Activated CD8-positive, alpha-beta memory T cell treated with anti-CD3 and anti-CD28 coated beads for 36 hours (primary cell): ENCODE data around the gene SOX14. TPM values are rescaled to one million over a fixed set of nuclear protein-coding genes. Genes with fewer than 3 reads are reported as not detected.

Experiments
- CTCF ChIA-PET: fragments of 350-600 bp; sonication (Branson Sonifier 250); formaldehyde crosslinking; loops from one replicate; lab custom pipeline; 2021; ENCODE audit warnings: antibody characterized with exemption; lab: Charles Lee
- POLR2A ChIA-PET: fragments of 350-600 bp; sonication (Branson Sonifier 250); formaldehyde crosslinking; loops from one replicate; lab custom pipeline; 2021; ENCODE audit warnings: antibody characterized with exemption; lab: Charles Lee
- total RNA-seq, 2 experiments: library from RNA; stranded (reverse); gene quantifications; one replicate each; pipeline ENCODE4 v1.2.3, GENCODE V29; 2021

Gene SOX14
- total RNA-seq, result not detected

- POLR2A ChIA-PET, result no interaction called here
- CTCF ChIA-PET, result no interaction called here
Measured at GRCh38 chr3:137764001-137764433, at the start of gene SOX14. SOX14 (plus strand) TSS chr3:137764315; CDS start chr3:137764785, 470 bp downstream.

DNA sequence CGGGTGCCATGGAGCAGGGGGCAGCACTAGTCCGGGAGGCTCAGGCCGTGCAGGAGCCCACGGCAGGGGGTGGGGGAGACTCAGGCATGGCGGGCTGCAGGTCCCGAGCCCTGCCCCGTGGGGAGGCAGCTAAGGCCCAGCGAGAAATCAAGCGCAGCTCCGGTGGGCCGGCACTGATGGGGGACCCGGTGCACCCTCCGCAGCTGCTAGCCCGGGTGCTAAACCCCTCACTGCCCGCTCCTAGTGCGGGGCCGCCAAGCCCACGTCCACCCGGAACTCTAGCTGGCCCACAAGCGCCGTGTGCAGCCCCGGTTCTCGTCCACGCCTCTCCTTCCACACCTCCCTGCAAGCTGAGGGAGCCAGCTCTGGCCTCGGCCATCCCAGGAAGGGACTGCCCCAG is 49.6 kb upstream of the SOX14 start:
- POLR2A ChIA-PET, result no interaction called here
- CTCF ChIA-PET, result no interaction called here

DNA sequence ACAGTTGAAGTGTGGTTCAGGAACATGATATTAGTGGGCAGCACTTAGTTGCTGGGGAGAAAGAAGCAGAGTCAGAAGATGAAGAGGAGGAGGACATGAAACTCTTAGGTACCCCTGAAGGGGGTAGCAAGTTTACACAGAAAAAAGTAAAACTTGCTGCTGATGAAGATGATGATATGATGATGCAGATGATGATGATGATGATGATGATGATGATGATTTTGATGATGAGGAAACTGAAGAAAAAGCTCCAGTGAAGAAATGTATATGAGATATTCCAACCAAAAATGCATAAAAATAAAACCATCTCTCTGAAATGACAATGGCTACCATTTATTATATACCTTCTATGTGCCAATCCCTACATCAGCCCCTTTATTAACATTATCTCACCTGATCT is 39.9 kb upstream of the SOX14 start:
- CTCF ChIA-PET, result no interaction called here
- POLR2A ChIA-PET, result no interaction called here

DNA sequence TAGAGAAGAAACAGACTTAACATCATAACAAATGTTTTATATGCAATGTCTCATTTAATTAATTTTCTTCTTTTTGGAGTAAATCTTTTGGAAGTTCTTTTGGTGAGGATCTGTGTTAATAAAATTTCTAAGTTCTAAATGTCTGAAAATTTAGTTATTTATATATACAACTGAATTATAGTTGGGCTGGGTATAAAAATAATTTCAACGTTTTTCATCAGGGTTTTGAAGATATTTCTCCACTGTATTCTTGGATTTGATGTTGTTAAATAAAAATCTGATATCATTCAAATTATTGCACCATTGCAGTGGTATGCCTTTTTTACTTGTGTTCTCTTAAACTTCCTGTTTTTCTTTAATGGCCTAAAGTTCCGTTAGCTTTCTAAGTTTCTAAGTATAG is 26.9 kb upstream of the SOX14 start:
- CTCF ChIA-PET, result no interaction called here
- POLR2A ChIA-PET, result no interaction called here

GRCh38 chr3:137738710-137739109 is 25.4 kb upstream of the SOX14 start:
- ChIA-PET POLR2A (no interaction called here), CTCF (no interaction called here)

DNA sequence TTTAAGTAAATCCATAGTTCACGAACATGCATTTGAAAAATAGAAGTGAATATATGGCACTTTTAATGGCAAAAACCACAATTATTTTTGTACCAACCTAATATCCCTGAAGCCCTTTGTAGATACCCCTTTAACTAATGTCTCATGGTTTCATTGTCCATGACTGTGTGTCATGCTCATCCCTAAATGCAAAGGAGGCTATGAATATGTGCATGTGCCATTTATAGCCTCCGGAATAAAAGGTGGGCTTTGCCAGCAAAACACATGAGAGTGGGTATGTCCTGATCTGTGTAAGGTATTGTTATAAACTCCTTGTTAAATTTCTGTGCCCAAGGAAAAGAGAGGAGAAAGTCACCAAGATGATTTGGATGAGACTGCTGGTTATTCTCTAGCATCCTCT is 20.5 kb upstream of the SOX14 start:
- ChIA-PET POLR2A (no interaction called here), CTCF (no interaction called here)

GRCh38 chr3:137746808-137747207 is 17.3 kb upstream of the SOX14 start:
- POLR2A ChIA-PET, result no interaction called here
- CTCF ChIA-PET, result no interaction called here

DNA sequence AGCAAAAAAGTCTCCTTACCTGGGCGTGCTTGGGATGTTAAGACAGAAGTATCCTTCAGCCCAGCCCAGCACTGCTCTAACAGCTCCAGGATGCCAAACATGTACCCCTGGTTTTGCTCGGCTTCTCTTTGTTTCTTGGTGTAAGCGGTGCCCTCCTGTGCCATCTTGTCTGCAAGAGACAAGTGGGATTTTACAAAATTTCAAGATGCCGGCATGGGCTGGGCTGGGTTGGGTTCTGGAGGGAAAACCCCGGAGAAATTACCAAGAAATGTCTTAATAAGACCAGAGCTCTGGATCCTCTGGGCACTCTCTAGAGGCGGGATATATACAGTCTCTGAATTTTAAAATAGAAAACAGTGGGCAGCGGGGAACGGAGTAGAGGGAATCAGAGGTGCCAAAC is 4.6 kb upstream of the SOX14 start:
- ChIA-PET CTCF (no interaction called here), POLR2A (no interaction called here)

- CTCF ChIA-PET, result no interaction called here
- POLR2A ChIA-PET, result no interaction called here
Measured at GRCh38 chr3:137760341-137761098, 3.6 kb upstream of the SOX14 start.

DNA sequence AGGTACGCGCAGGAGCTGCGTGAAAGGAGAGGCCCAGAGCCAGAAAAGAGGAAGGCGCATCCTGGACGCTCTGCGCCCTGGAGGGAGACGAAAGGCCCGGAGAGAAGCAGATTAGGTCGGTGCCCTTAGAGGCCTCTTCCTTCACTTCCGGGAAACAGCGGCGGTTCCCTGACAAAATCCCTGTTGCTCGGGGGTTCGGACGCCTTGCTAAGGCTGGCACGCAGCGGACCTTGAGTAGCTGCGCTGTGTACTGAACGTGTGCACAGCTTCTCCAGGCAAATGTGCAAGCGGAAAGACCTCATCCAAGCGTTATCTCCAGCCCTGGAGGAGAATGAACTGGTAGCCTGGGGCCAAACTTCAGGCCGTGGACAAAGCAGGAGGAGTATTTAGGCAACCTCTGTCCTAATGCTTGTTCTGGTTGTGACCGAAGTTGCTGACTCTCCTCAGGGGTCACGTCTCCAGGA is 3.0 kb upstream of the SOX14 start:
- POLR2A ChIA-PET, result no interaction called here
- CTCF ChIA-PET, result no interaction called here

DNA sequence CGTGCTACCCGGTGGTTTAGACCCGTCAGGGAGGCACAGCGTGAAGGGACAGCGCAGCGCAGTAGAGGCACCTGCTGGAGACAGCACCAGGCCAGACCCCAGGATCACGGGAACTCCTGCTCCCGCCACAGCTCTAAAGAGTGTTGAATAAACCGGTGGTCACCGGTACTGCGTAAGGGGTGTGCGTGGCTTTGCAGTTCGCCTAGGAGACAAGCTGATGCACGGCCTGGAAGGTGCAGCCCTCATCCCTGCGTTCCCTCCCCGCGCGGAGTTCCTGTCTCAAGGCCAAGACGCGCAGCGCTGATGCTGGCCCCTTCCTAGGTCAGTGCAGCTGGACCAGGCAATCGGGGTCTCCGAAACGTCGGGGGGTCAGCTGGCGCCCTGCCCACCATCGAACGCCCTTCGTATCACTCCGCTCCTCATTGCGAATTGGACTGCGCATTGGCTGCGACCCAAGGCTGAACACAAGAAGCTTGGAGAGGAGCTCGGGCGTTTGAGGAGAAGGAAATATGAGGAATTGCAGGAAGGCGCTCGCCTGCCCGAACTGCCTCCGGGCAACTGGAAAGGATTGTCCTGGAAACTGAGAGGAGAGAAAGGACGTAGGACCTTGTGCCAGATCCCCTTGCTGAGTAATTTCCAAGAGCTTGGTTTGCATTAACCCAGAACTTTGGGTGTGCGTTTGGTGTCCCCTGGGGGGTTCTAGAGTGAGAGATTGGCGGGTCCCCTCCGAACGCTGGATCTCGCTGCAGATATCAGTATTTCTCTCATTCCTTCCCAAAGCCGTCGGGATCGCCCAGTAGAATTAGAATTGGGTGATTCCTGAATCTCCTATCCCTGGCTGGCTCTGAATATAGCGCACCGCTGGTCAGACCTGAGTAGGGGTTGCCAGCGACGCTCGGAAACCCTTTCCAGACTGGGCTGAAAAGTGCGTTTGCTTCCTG is 2.3 kb upstream of the SOX14 start:
- POLR2A ChIA-PET, result no interaction called here
- CTCF ChIA-PET, result no interaction called here

- POLR2A ChIA-PET, result no interaction called here
Measured at GRCh38 chr3:137762674-137763593, 1.2 kb upstream of the SOX14 start.

DNA sequence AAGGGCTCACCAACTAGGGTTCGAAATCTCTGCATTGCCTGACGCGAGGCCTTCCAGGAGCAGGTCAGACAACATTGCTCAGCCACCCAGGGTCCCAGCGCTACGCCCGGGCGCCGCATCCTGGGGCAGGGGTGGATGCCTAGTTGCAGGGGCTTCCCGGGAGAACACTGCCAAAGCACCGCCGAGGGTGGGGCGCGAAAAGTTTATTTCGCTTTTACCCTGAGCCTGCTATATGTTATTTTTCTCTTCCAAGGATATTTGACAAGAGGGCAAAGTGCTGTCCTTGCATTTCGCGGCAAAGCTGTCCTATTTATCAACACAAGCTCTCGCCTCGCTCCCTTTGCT is 549 bp upstream of the SOX14 start:
- CTCF ChIA-PET, result no interaction called here
- POLR2A ChIA-PET, result no interaction called here

More at GRCh38 chr3:137762674-137763593, 1.2 kb upstream of the SOX14 start:
- CTCF ChIA-PET, result no interaction called here

DNA sequence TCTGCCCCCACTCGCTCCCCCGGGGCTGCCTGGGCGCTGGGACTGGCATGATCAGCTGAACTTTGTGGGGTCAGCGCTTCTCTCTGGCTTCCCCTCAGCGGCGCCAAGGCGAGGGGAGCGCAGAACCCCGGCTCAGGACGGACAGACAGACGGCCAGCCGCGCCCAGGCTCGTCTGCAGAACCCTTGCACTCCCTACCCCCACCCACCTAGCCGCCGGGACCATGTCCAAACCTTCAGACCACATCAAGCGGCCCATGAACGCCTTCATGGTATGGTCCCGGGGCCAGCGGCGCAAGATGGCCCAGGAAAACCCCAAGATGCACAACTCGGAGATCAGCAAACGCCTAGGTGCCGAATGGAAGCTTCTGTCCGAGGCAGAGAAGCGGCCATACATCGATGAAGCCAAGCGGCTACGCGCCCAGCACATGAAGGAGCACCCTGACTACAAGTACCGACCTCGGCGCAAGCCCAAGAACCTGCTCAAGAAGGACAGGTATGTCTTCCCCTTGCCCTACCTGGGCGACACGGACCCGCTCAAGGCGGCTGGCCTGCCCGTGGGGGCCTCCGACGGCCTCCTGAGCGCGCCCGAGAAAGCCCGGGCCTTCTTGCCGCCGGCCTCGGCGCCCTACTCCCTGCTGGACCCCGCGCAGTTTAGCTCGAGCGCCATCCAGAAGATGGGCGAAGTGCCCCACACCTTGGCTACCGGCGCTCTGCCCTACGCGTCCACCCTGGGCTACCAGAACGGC is 621 bp downstream of the SOX14 start:
- CTCF ChIA-PET, result no interaction called here

GRCh38 chr3:137765310-137766033 is 1.4 kb downstream of the SOX14 start:
- CTCF ChIA-PET, result no interaction called here

More for the DNA sequence above, 621 bp downstream of the SOX14 start:
- POLR2A ChIA-PET, result no interaction called here

DNA sequence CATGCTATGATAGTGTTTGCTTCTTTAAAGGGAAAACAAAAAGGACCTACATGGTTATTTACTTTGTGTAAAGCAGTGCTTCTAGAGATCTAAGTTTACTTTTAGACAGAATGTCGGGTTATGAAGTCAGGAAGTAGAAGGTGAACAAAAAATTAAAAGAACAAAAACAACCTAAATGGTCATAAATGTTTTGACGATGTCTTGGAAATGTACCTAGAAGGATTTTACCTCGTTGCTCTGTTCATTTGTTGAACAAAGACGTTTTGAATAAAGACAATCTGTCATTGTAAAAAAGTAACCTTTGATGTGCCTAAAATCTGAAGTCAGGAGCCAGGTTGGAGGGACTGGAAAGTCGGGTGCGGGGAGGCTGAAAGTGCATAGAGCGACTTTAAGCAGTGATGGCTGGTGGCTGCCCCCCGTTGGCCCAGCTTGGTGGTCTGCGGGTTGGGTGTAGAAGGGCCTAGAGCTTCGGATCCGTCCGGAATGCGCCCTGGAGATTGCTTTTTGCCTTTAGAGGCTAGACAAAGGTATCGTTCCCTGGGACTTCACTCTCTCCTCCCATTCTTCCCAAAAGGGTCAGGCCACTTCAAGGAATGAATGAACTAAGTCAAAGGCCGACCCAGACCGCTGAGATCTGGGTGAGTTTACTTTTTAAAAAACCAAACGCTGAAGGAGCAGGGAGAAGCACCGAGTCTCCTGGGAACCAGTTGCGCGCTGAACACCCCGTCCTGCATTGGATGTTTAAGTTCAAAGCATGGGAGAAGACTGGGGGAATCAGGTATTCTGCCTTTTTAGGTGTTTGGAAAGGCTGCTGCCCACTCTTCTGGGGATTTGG is 2.1 kb downstream of the SOX14 start:
- CTCF ChIA-PET, result no interaction called here
- POLR2A ChIA-PET, result no interaction called here

More at GRCh38 chr3:137765310-137766033, 1.4 kb downstream of the SOX14 start:
- POLR2A ChIA-PET, result no interaction called here

- ChIA-PET CTCF (interaction anchor here (0.7 kb wide), 1 partner anchor 575 kb away, joined by 3 read pairs; no protein-coding TSS in a partner anchor), POLR2A (no interaction called here)
Measured at GRCh38 chr3:137766876-137767537, 2.9 kb downstream of the SOX14 start.
